GM12874 (cell line): ENCODE data around the gene PLEKHA6.

ENCODE experiments used
- TF ChIP-seq, protein P1 (sequence below): IDR thresholded peaks from 2 replicates; pipeline ENCODE4 v1.5.1; 2011; ENCODE audit warnings: low read depth, mild to moderate bottlenecking, control low read depth, low read length, moderate library complexity; ENCODE audit not compliant: insufficient read depth

Gene PLEKHA6

DNA sequence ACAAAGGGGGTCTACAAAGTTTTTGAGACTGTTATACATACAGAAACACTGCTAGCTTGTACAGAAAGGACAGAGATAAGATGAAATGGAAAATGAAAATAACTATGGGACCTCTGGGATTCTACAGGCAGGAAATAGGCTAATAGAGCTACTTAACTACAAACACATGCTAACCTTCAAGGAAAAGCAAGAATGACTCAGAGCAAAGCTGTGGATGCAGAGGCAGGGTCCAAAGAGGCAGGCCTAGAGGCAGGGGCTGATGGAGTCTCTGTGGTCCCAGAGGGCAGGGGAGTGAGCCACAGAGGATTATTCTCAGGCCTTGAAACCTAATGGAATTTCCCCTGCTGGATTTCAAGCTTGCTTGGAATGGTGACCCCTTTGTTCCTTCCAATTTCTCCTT is 127.2 kb downstream of the PLEKHA6 start:
- TF ChIP-seq, protein P1, sequence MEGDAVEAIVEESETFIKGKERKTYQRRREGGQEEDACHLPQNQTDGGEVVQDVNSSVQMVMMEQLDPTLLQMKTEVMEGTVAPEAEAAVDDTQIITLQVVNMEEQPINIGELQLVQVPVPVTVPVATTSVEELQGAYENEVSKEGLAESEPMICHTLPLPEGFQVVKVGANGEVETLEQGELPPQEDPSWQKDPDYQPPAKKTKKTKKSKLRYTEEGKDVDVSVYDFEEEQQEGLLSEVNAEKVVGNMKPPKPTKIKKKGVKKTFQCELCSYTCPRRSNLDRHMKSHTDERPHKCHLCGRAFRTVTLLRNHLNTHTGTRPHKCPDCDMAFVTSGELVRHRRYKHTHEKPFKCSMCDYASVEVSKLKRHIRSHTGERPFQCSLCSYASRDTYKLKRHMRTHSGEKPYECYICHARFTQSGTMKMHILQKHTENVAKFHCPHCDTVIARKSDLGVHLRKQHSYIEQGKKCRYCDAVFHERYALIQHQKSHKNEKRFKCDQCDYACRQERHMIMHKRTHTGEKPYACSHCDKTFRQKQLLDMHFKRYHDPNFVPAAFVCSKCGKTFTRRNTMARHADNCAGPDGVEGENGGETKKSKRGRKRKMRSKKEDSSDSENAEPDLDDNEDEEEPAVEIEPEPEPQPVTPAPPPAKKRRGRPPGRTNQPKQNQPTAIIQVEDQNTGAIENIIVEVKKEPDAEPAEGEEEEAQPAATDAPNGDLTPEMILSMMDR, result no peak

DNA sequence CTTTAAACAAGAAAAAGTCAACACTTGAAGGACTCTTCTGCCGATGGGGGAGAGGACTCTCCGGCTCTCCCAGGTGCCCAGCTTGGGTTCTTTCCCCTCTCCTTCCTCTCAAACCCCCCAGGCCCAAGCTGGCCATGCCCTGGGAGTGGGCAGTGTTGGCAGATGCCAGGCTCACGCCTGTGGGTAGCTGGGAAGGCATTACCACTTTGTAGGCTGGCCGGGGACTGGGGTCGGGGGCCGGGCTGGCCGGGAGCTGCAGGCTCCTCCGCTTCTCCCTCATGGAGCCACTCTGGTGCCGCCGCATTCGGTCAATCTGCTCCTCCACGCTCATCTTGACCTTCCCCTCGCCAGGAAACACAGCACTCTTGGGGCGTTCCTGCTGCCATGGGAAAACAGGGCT is 129.5 kb downstream of the PLEKHA6 start:
- TF ChIP-seq, protein P1, result no peak

DNA sequence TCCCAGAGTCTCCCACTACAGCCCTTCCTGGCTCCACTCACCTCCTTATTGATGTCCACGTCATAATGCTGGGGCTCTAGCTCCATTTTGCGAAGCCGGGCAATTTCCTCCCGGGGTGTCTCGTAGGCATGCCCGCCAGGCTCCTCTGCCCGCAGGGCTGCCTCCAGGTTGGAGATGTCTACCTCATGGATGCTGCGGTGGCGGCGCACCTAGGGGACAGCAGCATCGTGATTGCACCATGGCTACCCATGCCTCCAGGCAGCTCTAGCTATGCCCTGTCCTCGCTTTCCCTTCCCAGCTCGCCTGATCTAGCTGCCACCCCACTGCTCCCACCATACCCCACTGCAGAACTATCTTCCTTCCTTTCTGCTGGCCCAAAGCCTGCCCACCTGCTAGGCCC is 130.8 kb downstream of the PLEKHA6 start:
- TF ChIP-seq, protein P1, result no peak

DNA sequence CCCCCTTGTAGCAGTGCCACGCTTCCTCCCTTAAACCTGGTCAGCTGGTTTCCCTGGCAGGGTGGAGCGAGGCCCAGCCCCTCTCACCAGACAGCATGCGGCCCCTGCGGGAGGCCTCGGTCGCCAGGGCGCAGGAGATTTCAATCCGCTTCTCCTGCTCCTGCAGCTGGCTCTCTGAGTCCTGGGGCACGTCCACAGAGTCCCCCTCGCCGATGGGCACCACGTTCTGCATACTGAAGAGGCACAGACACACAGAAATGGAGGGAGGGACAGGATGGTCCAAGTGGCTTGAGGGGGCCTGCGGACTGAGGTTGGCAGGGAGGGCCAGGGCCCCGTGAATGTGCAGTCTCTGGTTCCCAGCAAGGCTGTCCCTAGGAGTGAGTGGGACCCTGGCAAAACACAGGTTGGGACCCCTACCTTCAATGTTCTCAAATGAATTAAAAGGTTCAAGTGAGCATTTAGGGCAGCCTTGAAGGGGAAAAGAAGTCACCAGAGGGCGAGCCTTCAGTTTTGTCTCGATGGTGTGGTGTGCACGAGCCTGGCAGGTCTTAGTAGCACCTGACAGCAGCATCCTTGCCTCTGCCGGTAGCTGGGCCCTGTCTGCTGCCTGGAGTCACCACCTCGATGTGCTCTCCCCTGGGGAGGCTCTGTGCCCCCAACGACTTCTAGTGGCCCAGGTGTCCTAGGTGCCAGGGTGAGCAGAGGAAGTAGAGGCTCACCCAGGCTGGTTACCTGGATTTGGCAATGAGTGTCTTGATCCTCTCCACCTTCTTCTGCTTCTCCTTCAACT is 131.5 kb downstream of the PLEKHA6 start:
- TF ChIP-seq, protein P1, result no peak

DNA sequence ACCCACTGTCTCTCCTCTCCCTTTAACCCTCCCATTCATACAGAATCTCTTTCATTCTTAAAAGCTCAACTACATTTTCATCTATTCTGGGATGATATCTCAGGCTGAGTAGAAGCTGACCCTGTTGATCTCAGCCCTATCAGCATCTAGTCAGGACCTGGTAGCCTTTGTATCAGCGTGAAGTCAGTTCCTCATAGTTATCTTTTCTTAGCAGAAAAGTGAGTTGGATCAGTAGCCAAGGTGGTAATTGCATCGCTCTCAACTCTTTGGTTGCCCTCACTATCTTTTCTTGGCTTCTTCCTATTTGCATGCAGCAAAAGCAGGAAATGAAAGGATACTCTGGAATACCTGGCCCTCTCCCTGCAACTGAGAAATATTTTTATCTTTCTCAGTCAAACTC is 132.4 kb downstream of the PLEKHA6 start:
- TF ChIP-seq, protein P1, result no peak

DNA sequence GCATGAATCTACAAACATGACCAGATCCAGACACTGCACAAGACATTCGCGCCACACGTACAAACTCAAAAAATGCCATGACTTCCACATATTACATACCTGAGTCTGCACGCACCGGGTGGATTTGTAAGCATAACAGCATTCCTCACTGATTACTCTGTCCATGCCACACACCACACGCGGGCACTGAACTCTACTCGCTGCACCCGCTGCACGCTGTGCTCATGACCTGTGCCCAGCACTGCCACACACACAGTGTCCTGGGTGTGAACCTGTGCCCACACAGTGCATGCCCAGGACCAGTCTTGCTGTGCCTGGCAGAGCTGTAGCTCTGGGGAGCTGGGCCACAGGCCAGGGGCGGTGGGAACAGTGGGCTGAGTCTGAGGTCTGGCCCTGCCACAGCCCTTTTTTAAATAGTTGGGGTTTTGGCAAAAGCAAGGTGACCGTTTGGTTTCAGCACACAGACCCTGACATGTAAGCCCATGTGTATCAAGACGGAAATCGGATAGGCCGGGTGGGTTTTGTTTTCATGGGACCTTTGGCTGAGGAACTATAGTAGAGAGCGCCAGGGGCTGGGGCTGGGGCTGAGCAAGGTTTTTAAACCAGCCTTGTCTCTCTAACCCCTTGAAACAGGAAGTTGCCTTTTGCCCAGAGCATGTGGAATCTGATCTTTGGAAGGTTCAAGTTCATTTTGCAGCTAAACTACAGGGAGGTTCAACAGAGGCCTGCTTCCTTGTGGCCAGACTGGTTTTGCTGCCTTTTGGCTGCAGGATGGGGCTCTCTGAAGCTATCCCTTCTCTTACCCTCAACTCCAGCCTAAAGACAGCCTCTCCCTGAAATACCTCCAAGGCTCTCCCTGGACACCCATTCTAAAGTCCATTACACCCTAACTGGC is 133.6 kb downstream of the PLEKHA6 start:
- TF ChIP-seq, protein P1, result no peak

DNA sequence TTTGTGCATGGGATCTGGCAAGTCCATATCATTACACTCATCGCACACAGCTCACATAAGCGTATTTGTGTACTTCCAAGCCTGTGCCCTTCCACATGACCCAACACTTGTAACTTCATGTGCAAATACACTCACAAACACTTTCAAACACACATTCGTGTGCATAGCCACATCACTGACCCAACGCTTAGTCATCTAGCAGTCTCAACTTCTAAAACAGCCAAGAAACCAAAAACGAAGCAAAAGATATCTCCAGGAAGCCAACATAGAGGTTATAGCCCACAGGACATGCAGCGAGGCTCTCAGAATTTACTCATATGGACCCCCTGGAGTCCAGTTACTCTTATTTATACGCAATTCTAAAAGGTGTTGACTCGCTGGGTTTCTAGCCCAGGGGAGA is 135.1 kb downstream of the PLEKHA6 start:
- TF ChIP-seq, protein P1, result no peak
